Measurements from ENCODE around the gene DUOX2. TPM values are rescaled to one million over a fixed set of nuclear protein-coding genes. Genes with fewer than 3 reads are reported as not detected.

Gene DUOX2
- total and polyA plus RNA-seq, 2 of the 13 experiments (the other 11 are each of a cell fraction or from before 2014, with no cell fraction given), result 0.08 TPM; not detected in 1

DNA sequence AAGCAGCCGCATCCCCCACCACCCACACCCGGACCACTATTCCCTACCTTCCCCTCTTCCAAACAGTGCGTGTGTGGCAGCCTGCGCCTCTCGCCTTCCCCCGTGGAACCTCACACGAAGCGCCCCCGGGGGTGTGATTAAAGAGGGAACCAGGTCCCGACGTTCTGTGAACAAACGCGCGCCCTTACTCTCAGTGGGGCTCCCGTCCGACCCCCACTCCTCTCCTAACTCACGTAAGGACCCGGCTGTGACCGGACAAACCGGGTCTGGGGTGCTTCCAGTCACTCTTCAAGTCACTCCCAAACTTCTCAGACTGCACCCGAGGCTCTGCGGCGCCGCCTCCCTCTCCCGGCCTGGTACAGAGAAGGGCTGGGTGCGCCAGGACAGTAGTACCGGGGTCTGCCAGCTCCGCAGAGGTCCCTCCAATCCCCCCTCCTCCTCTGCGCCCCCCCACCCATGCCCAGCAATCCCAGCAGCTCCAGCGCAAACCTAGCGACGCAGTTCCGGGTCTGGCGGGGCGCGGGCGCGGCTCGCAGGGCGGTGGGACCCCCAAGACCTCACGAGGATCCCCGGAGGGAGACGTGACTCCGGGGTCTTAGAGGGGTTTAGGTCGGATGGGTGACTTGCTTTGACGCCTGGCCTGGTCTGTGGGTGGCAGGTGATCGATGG, 15.1 kb upstream of the DUOX2 start:
- WGBS (ENCODE audit: low lambda C conversion rate), result 56% methylated on average over 19 of the region's 47 CpGs
- CTCF ChIA-PET (ENCODE audit: low intra/inter-chr PET ratio, low total read pairs), result no interaction called here
- TF ChIP-seq AGO1 (IDR thresholded peaks at IDR 0.05; ENCODE audit: low read depth, low read length, poor library complexity, severe bottlenecking) (no peak), ZNF546 (CRISPR knock-in tag; conservative IDR thresholded peaks at IDR 0.05) (no peak), ZNF550 (CRISPR knock-in tag; IDR thresholded peaks at IDR 0.05; ENCODE audit: borderline replicate concordance) (no peak), ADNP (CRISPR knock-in tag; IDR thresholded peaks at IDR 0.05) (no peak), ZNF616 (CRISPR knock-in tag; IDR thresholded peaks at IDR 0.05; ENCODE audit: low read depth) (no peak), ELF1 (CRISPR knock-in tag; IDR thresholded peaks at IDR 0.05) (no peak), NFE2L1 (CRISPR knock-in tag; IDR thresholded peaks at IDR 0.05; ENCODE audit: borderline replicate concordance) (no peak), ETV5 (CRISPR knock-in tag; IDR thresholded peaks at IDR 0.05; ENCODE audit: borderline replicate concordance) (no peak), ONECUT2 (CRISPR knock-in tag; IDR thresholded peaks at IDR 0.05) (no peak), ZFP41 (CRISPR knock-in tag; IDR thresholded peaks at IDR 0.05; ENCODE audit: borderline replicate concordance) (no peak), ZNF10 (CRISPR knock-in tag; IDR thresholded peaks at IDR 0.05; ENCODE audit: borderline replicate concordance, low read depth) (no peak), FLYWCH1 (CRISPR knock-in tag; IDR thresholded peaks at IDR 0.05) (no peak), THYN1 (CRISPR knock-in tag; IDR thresholded peaks at IDR 0.05; ENCODE audit: borderline replicate concordance, low read depth) (no peak)
- TF ChIP-seq, protein P1, sequence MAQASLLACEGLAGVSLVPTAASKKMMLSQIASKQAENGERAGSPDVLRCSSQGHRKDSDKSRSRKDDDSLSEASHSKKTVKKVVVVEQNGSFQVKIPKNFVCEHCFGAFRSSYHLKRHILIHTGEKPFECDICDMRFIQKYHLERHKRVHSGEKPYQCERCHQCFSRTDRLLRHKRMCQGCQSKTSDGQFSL (CRISPR knock-in tag; IDR thresholded peaks at IDR 0.05), result no peak
- TF ChIP-seq, protein P2, sequence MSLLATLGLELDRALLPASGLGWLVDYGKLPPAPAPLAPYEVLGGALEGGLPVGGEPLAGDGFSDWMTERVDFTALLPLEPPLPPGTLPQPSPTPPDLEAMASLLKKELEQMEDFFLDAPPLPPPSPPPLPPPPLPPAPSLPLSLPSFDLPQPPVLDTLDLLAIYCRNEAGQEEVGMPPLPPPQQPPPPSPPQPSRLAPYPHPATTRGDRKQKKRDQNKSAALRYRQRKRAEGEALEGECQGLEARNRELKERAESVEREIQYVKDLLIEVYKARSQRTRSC (CRISPR knock-in tag; IDR thresholded peaks at IDR 0.05; ENCODE audit: low read depth), result no peak
- Histone ChIP-seq H3K27ac (ENCODE audit: extremely low read length, insufficient read depth, low read length) (no peak overlapping the region), H3K27me3 (ENCODE audit: control insufficient read depth in 1 of 2, insufficient read depth in 2 of 2, low read length in 2 of 2) (peaks cover under 1 to 12% of the 10 kb centered on the region in 2 experiments; a peak in 4 of 5 replicates), H3K4me1 (ENCODE audit: insufficient read depth, low read length) (peaks cover 25% of the 10 kb centered on the region), H2AFZ (ENCODE audit: low read length) (no peak overlapping the region), H3K4me2 (ENCODE audit: low read depth, low read length) (no peak overlapping the region), H3K9ac (ENCODE audit: insufficient read depth, low read depth, low read length) (no peak overlapping the region), H3K79me2 (ENCODE audit: insufficient read depth, low read length) (no peaks in the 10 kb centered on the region), H3K36me3 (replicated peaks in 1 of 2; ENCODE audit: control insufficient read depth in 1 of 2, insufficient read depth in 2 of 2, low read length in 2 of 2) (no peaks in the 10 kb centered on the region), H3K4me3 (replicated peaks in 1 of 3; ENCODE audit: insufficient read depth in 1 of 3, low read depth in 2 of 3, low read length in 3 of 3) (no peak overlapping the region), H4K20me1 (ENCODE audit: insufficient read depth, low read length) (no peaks in the 10 kb centered on the region), H3K9me3 (ENCODE audit: low read length) (no peaks in the 10 kb centered on the region)
- no TSS peak for BruUV-seq (replicated peaks)
- DNase-seq (ENCODE audit: low spot score) (no peak), FAIRE-seq (no peak), ATAC-seq (no peak)
- POLR2A ChIA-PET, result no interaction called here
- intact Hi-C loops (cut with micrococcal nuclease; ENCODE audit: unreplicated experiment), result no loop called here
- in situ Hi-C loops (cut with HindIII; ENCODE audit: extremely low pct_ligation_motif_present, low pct_unique_long_range_greater_than_20kb), result loop anchor here (10.0 kb wide), 2 partner anchors 64 to 164 kb away; no protein-coding TSS in a partner anchor
